Measurements from ENCODE around the gene PPM1B. TPM values are rescaled to one million over a fixed set of nuclear protein-coding genes. Genes with fewer than 3 reads are reported as not detected.
A peak's percentile ranks its signal among the peaks of the same experiment; 100 is the strongest.

The PPM1B gene
- total and polyA plus RNA-seq, 9 of the 15 experiments (the other 6 are each of a cell fraction or from before 2014, with no cell fraction given), result 8.9 to 44.0 (median 28.6) TPM

- TF ChIP-seq NR4A1 (CRISPR knock-in tag; IDR thresholded peaks at IDR 0.05) (no peak), NR4A1 (tag; IDR thresholded peaks at IDR 0.05) (no peak; the same call in 1 of the 2 replicates), GABPA (tag; conservative IDR thresholded peaks at IDR 0.05; ENCODE audit: low read depth) (peak; percentile 90), ATF3 (IDR thresholded peaks at IDR 0.05) (peak; percentile 6; the same call in 1 of the 2 replicates), ATF3 (CRISPR knock-in tag; conservative IDR thresholded peaks at IDR 0.05) (no peak), HEY1 (CRISPR knock-in tag; IDR thresholded peaks at IDR 0.05; ENCODE audit: borderline replicate concordance) (no peak), ATF7 (IDR thresholded peaks at IDR 0.05) (peak; percentile 98), ZNF134 (CRISPR knock-in tag; conservative IDR thresholded peaks at IDR 0.05) (no peak), NR2C2 (CRISPR knock-in tag; IDR thresholded peaks at IDR 0.05) (peak; percentile 49; the same call in 1 of the 2 replicates), NR2C2 (tag; IDR thresholded peaks at IDR 0.05) (peak; percentile 99), KHSRP (IDR thresholded peaks at IDR 0.05) (no peak), ZNF232 (CRISPR knock-in tag; IDR thresholded peaks at IDR 0.05) (no peak), SAP30 (IDR thresholded peaks at IDR 0.05; ENCODE audit: borderline replicate concordance, insufficient read depth, low read depth, low read length, poor library complexity, severe bottlenecking) (peak; percentile 18), BCOR (IDR thresholded peaks at IDR 0.05) (0 out of 2 replicates have a peak, but pooled peaks have one; percentile 9), NCOA4 (IDR thresholded peaks at IDR 0.05; ENCODE audit: partially characterized antibody) (no peak), HNRNPL (IDR thresholded peaks at IDR 0.05; ENCODE audit: low read depth, low read length) (no peak), ZEB2 (IDR thresholded peaks at IDR 0.05) (peak; percentile 92), CBFB (CRISPR knock-in tag; IDR thresholded peaks at IDR 0.05) (no peak), CEBPB (tag; IDR thresholded peaks at IDR 0.05) (0 out of 2 replicates have a peak, but pooled peaks have one; percentile 23), POU5F1 (IDR thresholded peaks at IDR 0.05; ENCODE audit: borderline replicate concordance, low read depth, low read length, partially characterized antibody) (no peak), ZKSCAN8 (CRISPR knock-in tag; IDR thresholded peaks at IDR 0.05) (peak; percentile 98), E2F8 (IDR thresholded peaks at IDR 0.05; ENCODE audit: low read depth, partially characterized antibody) (peak; percentile 73), EGR1 (conservative IDR thresholded peaks at IDR 0.05) (peak; percentile 76), CHAMP1 (IDR thresholded peaks at IDR 0.05) (0 out of 2 replicates have a peak, but pooled peaks have one; percentile 12), RB1 (IDR thresholded peaks at IDR 0.05; ENCODE audit: low read depth) (peak; percentile 43; the same call in 1 of the 2 replicates)
Measured at GRCh38 chr2:44167311-44167907, 1.3 kb upstream of the PPM1B start (continued).

Data from K562 (cell line).